Keratinocyte (primary cell): ENCODE measurements around the gene TSBP1. TPM values are rescaled to one million over a fixed set of nuclear protein-coding genes. Genes with fewer than 3 reads are reported as not detected.

Source experiments
- DNase-seq: peaks from one replicate; pipeline ENCODE4 v3.0.0-alpha.2; 2011; ENCODE audit warnings: low read depth, missing footprints, low spot score
- FAIRE-seq: peaks from 2 replicates; lab custom pipeline; 2011; peaks lifted over from hg19 to GRCh38; lab: Jason Lieb, UNC
- H2AFZ ChIP-seq: 2 replicates; pipeline ENCODE4 v1.6.0; 2012; ENCODE audit warnings: low read length, control low read depth, inconsistent platforms; ENCODE audit not compliant: control insufficient read depth
- H3K27ac ChIP-seq: 2 replicates; pipeline ENCODE4 v1.5.1; 2011; ENCODE audit warnings: low read length; ENCODE audit not compliant: control insufficient read depth, insufficient read depth
- H3K27me3 ChIP-seq: 3 replicates; pipeline ENCODE4 v1.6.0; 2011; ENCODE audit warnings: low read length; ENCODE audit not compliant: control insufficient read depth, insufficient read depth; ENCODE audit errors: extremely low read depth
- H3K36me3 ChIP-seq, 2 experiments: 2 replicates in 1 of 2; 3 replicates in 1 of 2; pipeline ENCODE4 v1.5.1; 2011; ENCODE audit warnings: low read length in 2 of 2, mild to moderate bottlenecking in 1 of 2; ENCODE audit not compliant: control insufficient read depth in 2 of 2, insufficient read depth in 2 of 2; ENCODE audit errors: extremely low read depth in 1 of 2
- H3K4me1 ChIP-seq: 3 replicates; pipeline ENCODE4 v1.5.1; 2011; ENCODE audit warnings: low read length; ENCODE audit not compliant: control insufficient read depth, insufficient read depth; ENCODE audit errors: extremely low read depth
- H3K4me2 ChIP-seq: 3 replicates; pipeline ENCODE4 v1.6.0; 2011; ENCODE audit warnings: low read depth, low read length; ENCODE audit not compliant: control insufficient read depth, insufficient read depth; ENCODE audit errors: extremely low read depth
- H3K4me3 ChIP-seq, 3 experiments: fragments of 200-600 bp in 1 of 3; sonication (generic) in 1 of 3; 2 replicates in 2 of 3; 3 replicates in 1 of 3; pipeline ENCODE4 v1.5.1; 2011 to 2016; ENCODE audit warnings: low read length in 3 of 3, mild to moderate bottlenecking in 3 of 3, control low read depth in 2 of 3, inconsistent platforms in 1 of 3, low read depth in 1 of 3, mixed read lengths in 1 of 3, mixed run types in 1 of 3, moderate library complexity in 1 of 3; ENCODE audit not compliant: control insufficient read depth in 2 of 3, insufficient read depth in 2 of 3; ENCODE audit errors: extremely low read depth in 1 of 3
- H3K79me2 ChIP-seq: 2 replicates; pipeline ENCODE4 v1.6.0; 2012; ENCODE audit warnings: low read length; ENCODE audit not compliant: control insufficient read depth, insufficient read depth
- H3K9ac ChIP-seq: 3 replicates; pipeline ENCODE4 v1.6.0; 2011; ENCODE audit warnings: low read length; ENCODE audit not compliant: control insufficient read depth, insufficient read depth; ENCODE audit errors: extremely low read depth
- H3K9me1 ChIP-seq: 3 replicates; pipeline ENCODE4 v1.6.0; 2011; ENCODE audit warnings: low read length; ENCODE audit not compliant: control insufficient read depth, insufficient read depth; ENCODE audit errors: extremely low read depth
- H3K9me3 ChIP-seq: 2 replicates; pipeline ENCODE4 v1.5.1; 2012; ENCODE audit warnings: low read depth, low read length; ENCODE audit not compliant: control insufficient read depth
- H4K20me1 ChIP-seq: 3 replicates; pipeline ENCODE4 v1.6.0; 2011; ENCODE audit warnings: low read length; ENCODE audit not compliant: control insufficient read depth, insufficient read depth; ENCODE audit errors: extremely low read depth
- CTCF ChIP-seq, 3 experiments: IDR thresholded peaks in 1 of 3; conservative IDR thresholded peaks in 1 of 3; optimal IDR thresholded peaks in 1 of 3; 2 replicates in 2 of 3; 3 replicates in 1 of 3; pipeline versions ENCODE3 to v1.5.1; 2011; ENCODE audit warnings: low read length in 3 of 3, mild to moderate bottlenecking in 3 of 3, moderate library complexity in 2 of 3, control low read depth in 1 of 3, inconsistent platforms in 1 of 3; ENCODE audit not compliant: insufficient read depth in 2 of 3; ENCODE audit errors: extremely low read depth in 1 of 3
- EZH2 ChIP-seq: IDR thresholded peaks from one replicate; pipeline ENCODE4 v1.6.1; 2012; ENCODE audit warnings: inconsistent platforms, mild to moderate bottlenecking, low read length, moderate library complexity
- dilution Hi-C: fragments of 300-500 bp; cut with MboI; formaldehyde crosslinking; loops from one replicate; pipeline ENCODE4 v1.7.0; 2020; ENCODE audit warnings: low sequenced_read_pairs; ENCODE audit not compliant: extremely low pct_ligation_motif_present
- polyA plus RNA-seq, 5 experiments: library from polyadenylated mRNA; depleted of rRNA in 3 of 5; stranded (reverse) in 3 of 5; stranded (forward) in 1 of 5; unstranded in 1 of 5; fragments of >200 nt; gene quantifications; 1 replicate in 1 of 5; 2 replicates in 3 of 5; 3 replicates in 1 of 5; pipeline versions ENCODE4 v1.2.1 to v1.2.3, GENCODE V29; 2011 to 2012; ENCODE audit warnings: missing spikeins in 2 of 5, low read depth in 1 of 5, low replicate concordance in 1 of 5

The TSBP1 gene
- polyA plus RNA-seq, 1 donor (not counting 4 experiments of a cell fraction or from before 2014, with no cell fraction given), result not detected

- no peak overlapping the region for H3K4me2 ChIP-seq
- no peaks in the 10 kb centered on the region for H4K20me1 ChIP-seq
- no peak for TF ChIP-seq EZH2
- no peak for TF ChIP-seq CTCF (optimal IDR thresholded peaks at IDR 0.05 in 1 of 3, IDR thresholded peaks at IDR 0.05 in 1 of 3, conservative IDR thresholded peaks at IDR 0.05 in 1 of 3; ENCODE audit: extremely low read depth in 1 of 3, insufficient read depth in 2 of 3, low read length in 3 of 3)
- H3K9me1 ChIP-seq, result no peaks in the 10 kb centered on the region
- no peaks in the 10 kb centered on the region for H3K27me3 ChIP-seq
- no peak for DNase-seq
- no peak overlapping the region for H3K4me3 ChIP-seq
- no peak overlapping the region for H2AFZ ChIP-seq
- no peak overlapping the region for H3K27ac ChIP-seq
- H3K79me2 ChIP-seq, result no peaks in the 10 kb centered on the region
- no peaks in the 10 kb centered on the region for H3K36me3 ChIP-seq
- no peak overlapping the region for H3K9ac ChIP-seq
- H3K9me3 ChIP-seq, result no peaks in the 10 kb centered on the region
- dilution Hi-C loops, result no loop called here
- FAIRE-seq, result no peak
- no peaks in the 10 kb centered on the region for H3K4me1 ChIP-seq
These were observed 44.6 kb downstream of the TSBP1 start for GRCh38 chr6:32327103-32327502.

GRCh38 chr6:32318501-32318900 lies 53.2 kb downstream of the TSBP1 start:
- Histone ChIP-seq H3K79me2 (no peaks in the 10 kb centered on the region), H3K27ac (no peak overlapping the region), H3K4me3 (no peak overlapping the region), H4K20me1 (no peaks in the 10 kb centered on the region), H3K9me1 (no peaks in the 10 kb centered on the region), H3K9ac (no peak overlapping the region), H2AFZ (no peak overlapping the region), H3K4me2 (no peak overlapping the region), H3K9me3 (no peaks in the 10 kb centered on the region), H3K36me3 (no peaks in the 10 kb centered on the region), H3K4me1 (no peaks in the 10 kb centered on the region), H3K27me3 (no peaks in the 10 kb centered on the region)
- dilution Hi-C loops, result no loop called here
- DNase-seq (no peak), FAIRE-seq (no peak)
- no peak for TF ChIP-seq CTCF (optimal IDR thresholded peaks at IDR 0.05 in 1 of 3, IDR thresholded peaks at IDR 0.05 in 1 of 3, conservative IDR thresholded peaks at IDR 0.05 in 1 of 3; ENCODE audit: extremely low read depth in 1 of 3, insufficient read depth in 2 of 3, low read length in 3 of 3)
- no peak for TF ChIP-seq EZH2
